ENCODE results near the gene P2RX1. TPM values are rescaled to one million over a fixed set of nuclear protein-coding genes. Genes with fewer than 3 reads are reported as not detected.
"Not testable (repeated sequence)": the region's sequence is repeated elsewhere in the genome, so short reads cannot be mapped to it uniquely, and the experiment has no call there.

Gene P2RX1
- total RNA-seq, 1 experiment from 2014 or later = not detected

DNA sequence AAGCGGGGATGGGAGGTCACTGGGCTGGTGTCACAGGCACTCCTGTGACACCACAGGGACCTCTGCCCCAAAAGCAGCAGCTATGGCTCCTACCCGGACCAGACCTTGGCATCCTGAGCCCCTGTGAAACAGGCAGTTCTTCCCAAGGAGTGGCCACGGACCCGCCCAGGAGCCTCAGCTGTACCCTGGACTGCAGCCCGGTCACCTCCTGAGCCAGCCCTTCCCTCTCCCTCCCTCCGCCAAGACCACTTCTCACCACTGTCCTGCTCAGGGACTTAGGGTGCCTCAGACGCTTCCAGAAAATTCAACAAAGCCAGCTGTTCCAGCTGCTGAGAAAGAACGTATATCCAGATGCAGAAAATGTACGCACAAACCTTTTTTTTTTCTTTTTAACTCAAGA lies 56.3 kb downstream of the P2RX1 start:
- intact Hi-C loops (cut with micrococcal nuclease; ENCODE audit: unreplicated experiment) = loop anchor here (5.0 kb wide), 1 partner anchor 552 kb away; no protein-coding TSS in a partner anchor
- TF ChIP-seq, protein P1, sequence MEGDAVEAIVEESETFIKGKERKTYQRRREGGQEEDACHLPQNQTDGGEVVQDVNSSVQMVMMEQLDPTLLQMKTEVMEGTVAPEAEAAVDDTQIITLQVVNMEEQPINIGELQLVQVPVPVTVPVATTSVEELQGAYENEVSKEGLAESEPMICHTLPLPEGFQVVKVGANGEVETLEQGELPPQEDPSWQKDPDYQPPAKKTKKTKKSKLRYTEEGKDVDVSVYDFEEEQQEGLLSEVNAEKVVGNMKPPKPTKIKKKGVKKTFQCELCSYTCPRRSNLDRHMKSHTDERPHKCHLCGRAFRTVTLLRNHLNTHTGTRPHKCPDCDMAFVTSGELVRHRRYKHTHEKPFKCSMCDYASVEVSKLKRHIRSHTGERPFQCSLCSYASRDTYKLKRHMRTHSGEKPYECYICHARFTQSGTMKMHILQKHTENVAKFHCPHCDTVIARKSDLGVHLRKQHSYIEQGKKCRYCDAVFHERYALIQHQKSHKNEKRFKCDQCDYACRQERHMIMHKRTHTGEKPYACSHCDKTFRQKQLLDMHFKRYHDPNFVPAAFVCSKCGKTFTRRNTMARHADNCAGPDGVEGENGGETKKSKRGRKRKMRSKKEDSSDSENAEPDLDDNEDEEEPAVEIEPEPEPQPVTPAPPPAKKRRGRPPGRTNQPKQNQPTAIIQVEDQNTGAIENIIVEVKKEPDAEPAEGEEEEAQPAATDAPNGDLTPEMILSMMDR (conservative IDR thresholded peaks at IDR 0.05) = no peak
- no peak for TF ChIP-seq EZH2 (IDR thresholded peaks at IDR 0.05; ENCODE audit: low read depth)
- Histone ChIP-seq H3K9me2 (ENCODE audit: insufficient read depth) (no peaks in the 10 kb centered on the region), H3K4me2 (no peak overlapping the region), H2AFZ (no peak overlapping the region), H3F3A (ENCODE audit: insufficient read depth, low read depth) (no peaks in the 10 kb centered on the region), H3K4me3 (no peak overlapping the region), H3K27me3 (ENCODE audit: insufficient read depth, low read depth) (no peaks in the 10 kb centered on the region), H3K4me1 (replicated peaks; ENCODE audit: insufficient read depth) (no peaks in the 10 kb centered on the region), H3K9me3 (ENCODE audit: insufficient read depth, low read depth) (no peaks in the 10 kb centered on the region), H3K79me2 (ENCODE audit: low read depth) (no peaks in the 10 kb centered on the region), H4K20me1 (ENCODE audit: insufficient read depth) (no peaks in the 10 kb centered on the region), H3K27ac (no peak overlapping the region), H3K36me3 (ENCODE audit: low read depth) (no peaks in the 10 kb centered on the region)
- BruUV-seq (replicated peaks) = no TSS peak
- ChIA-PET CTCF (no interaction called here), POLR2A (ENCODE audit: unreplicated experiment) (interaction anchor here (0.8 kb wide), 1 partner anchor 167 kb away, joined by 8 read pairs; no protein-coding TSS in a partner anchor)
- no peak for DNase-seq

DNA sequence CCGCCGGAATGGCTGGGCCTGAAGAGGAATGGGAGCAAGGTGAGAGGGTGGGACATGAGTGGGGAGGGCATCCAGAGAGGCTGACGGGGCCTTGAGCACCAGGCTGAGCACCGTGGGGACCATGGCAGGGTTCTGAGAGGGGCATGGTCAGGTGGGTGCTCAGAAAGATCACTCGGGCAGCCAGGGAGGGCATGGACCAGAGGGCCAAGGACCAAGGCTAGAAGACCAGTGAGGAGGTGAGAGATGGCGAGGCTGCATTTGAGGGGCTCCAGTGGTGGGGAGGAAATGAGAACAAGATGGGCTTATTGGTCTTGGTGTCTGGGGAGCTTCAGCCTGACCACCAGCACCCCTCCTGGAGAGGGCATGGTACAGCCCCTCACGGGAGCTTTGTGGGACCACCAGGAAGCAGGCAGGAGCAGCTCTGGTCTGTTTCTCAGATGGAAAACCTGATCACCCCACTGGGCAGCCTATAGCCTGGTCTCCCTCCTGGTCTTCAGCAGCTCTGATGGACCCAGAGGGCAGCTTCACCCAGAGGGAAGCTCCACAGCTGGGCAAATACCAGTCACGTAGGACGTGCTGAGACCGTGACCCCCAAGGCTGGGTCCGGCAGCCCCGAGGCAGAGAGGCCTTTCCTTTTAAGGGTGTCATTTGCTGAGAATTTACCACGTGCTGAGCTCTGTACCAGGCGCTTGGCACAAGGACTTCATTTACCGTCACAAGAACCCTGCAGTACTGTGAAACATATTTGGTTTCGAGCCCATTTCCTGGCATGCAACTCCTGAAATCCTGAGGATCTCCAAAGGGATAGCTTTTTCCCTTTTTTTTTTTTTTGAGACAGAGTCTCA lies 58.8 kb downstream of the P2RX1 start:
- intact Hi-C loops (cut with micrococcal nuclease; ENCODE audit: unreplicated experiment) = no loop called here
- H3K27ac ChIP-seq = no peak overlapping the region
- BruUV-seq (replicated peaks) = no TSS peak
- CTCF ChIA-PET = interaction anchor here (0.7 kb wide), 2 partner anchors 112 to 122 kb away, joined by 3 to 5 read pairs; no protein-coding TSS in a partner anchor
- no peak overlapping the region for H3K4me2 ChIP-seq
- H3K4me1 ChIP-seq (replicated peaks; ENCODE audit: insufficient read depth) = no peaks in the 10 kb centered on the region
- no peaks in the 10 kb centered on the region for H3F3A ChIP-seq (ENCODE audit: insufficient read depth, low read depth)
- H3K4me3 ChIP-seq = no peak overlapping the region
- H3K79me2 ChIP-seq (ENCODE audit: low read depth) = no peaks in the 10 kb centered on the region
- H3K36me3 ChIP-seq (ENCODE audit: low read depth) = no peaks in the 10 kb centered on the region
- DNase-seq = no peak
- no peaks in the 10 kb centered on the region for H4K20me1 ChIP-seq (ENCODE audit: insufficient read depth)
- no peak overlapping the region for H2AFZ ChIP-seq
- no peaks in the 10 kb centered on the region for H3K9me3 ChIP-seq (ENCODE audit: insufficient read depth, low read depth)
- POLR2A ChIA-PET (ENCODE audit: unreplicated experiment) = no interaction called here
- H3K9me2 ChIP-seq (ENCODE audit: insufficient read depth) = no peaks in the 10 kb centered on the region
- no peak for TF ChIP-seq EZH2 (IDR thresholded peaks at IDR 0.05; ENCODE audit: low read depth)
- TF ChIP-seq, protein P1 (conservative IDR thresholded peaks at IDR 0.05) = no peak
- H3K27me3 ChIP-seq (ENCODE audit: insufficient read depth, low read depth) = no peaks in the 10 kb centered on the region

DNA sequence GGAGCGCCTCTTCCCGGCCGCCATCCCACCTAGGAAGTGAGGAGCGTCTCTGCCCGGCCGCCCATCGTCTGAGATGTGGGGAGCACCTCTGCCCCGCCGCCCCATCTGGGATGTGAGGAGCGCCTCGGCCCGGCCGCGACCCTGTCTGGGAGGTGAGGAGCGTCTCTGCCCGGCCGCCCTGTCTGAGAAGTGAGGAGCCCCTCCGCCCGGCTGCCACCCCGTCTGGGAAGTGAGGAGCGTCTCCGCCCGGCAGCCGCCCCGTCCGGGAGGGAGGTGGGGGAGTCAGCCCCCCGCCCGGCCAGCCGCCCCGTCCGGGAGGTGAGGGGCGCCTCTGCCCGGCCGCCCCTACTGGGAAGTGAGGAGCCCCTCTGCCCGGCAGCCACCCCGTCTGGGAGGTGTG lies 62.1 kb downstream of the P2RX1 start:
- H3F3A ChIP-seq (ENCODE audit: insufficient read depth, low read depth); H3K9me2 ChIP-seq (ENCODE audit: insufficient read depth); CTCF ChIA-PET; H3K4me2 ChIP-seq; POLR2A ChIA-PET (ENCODE audit: unreplicated experiment); H3K4me3 ChIP-seq; intact Hi-C loops (cut with micrococcal nuclease; ENCODE audit: unreplicated experiment); H3K27ac ChIP-seq; DNase-seq; H3K4me1 ChIP-seq (replicated peaks; ENCODE audit: insufficient read depth); H3K27me3 ChIP-seq (ENCODE audit: insufficient read depth, low read depth); BruUV-seq (replicated peaks); H3K36me3 ChIP-seq (ENCODE audit: low read depth); H4K20me1 ChIP-seq (ENCODE audit: insufficient read depth); H2AFZ ChIP-seq; H3K9me3 ChIP-seq (ENCODE audit: insufficient read depth, low read depth); H3K79me2 ChIP-seq (ENCODE audit: low read depth): not testable (repeated sequence)

Data from PC-9 (cell line).